Gastrocnemius medialis (tissue), 4 donors: ENCODE measurements around the gene IQSEC1. TPM values are rescaled to one million over a fixed set of nuclear protein-coding genes. Genes with fewer than 3 reads are reported as not detected.

Experiments
- ATAC-seq, 2 donors: fragments of 150-250 bp; one replicate each; pipeline ENCODE4 v1.9.1; 2016
- DNase-seq, 2 donors: peaks; one replicate each; pipeline ENCODE4 v3.0.0-alpha.2; 2019
- H3K27ac ChIP-seq, 4 donors: fragments of 200-600 bp; sonication (generic); 1 replicate in 1 of 4; 2 replicates in 3 of 4; pipeline ENCODE4 v1.5.1; 2016 to 2018; ENCODE audit warnings: mild to moderate bottlenecking in 2 of 4, moderate library complexity in 1 of 4
- H3K27me3 ChIP-seq, 3 donors: fragments of 200-600 bp; sonication (generic) in 2 of 3; 1 replicate in 1 of 3; 2 replicates in 2 of 3; pipeline versions ENCODE4 v1.5.1 to v1.6.0; 2016 to 2019; ENCODE audit warnings: mild to moderate bottlenecking in 1 of 3, moderate library complexity in 1 of 3
- H3K36me3 ChIP-seq, 2 donors: fragments of 200-600 bp; sonication (generic) in 1 of 2; one replicate each; pipeline ENCODE4 v1.5.1; 2017 to 2018
- H3K4me1 ChIP-seq, 2 donors: fragments of 200-600 bp; sonication (generic) in 1 of 2; one replicate each; pipeline ENCODE4 v1.5.1; 2016 to 2017; ENCODE audit warnings: mild to moderate bottlenecking in 2 of 2
- H3K4me3 ChIP-seq, 4 donors: fragments of 200-600 bp; sonication (generic) in 3 of 4; 1 replicate in 1 of 4; 2 replicates in 3 of 4; pipeline ENCODE4 v1.5.1; 2016 to 2019; ENCODE audit warnings: mild to moderate bottlenecking in 2 of 4
- H3K9me3 ChIP-seq, 3 donors: fragments of 200-600 bp; sonication (generic) in 2 of 3; 1 replicate in 1 of 3; 2 replicates in 2 of 3; pipeline ENCODE4 v1.5.1; 2016 to 2019
- CTCF ChIP-seq, 5 experiments: fragments of 450-650 bp in 3 of 5; fragments of 200-600 bp in 2 of 5; sonication (generic) in 2 of 5; IDR thresholded peaks in 4 of 5; conservative IDR thresholded peaks in 1 of 5; 1 replicate in 4 of 5; 2 replicates in 1 of 5; pipeline ENCODE4 v1.5.1; 2016 to 2019; ENCODE audit warnings: antibody characterized with exemption in 5 of 5, mild to moderate bottlenecking in 3 of 5, moderate library complexity in 3 of 5
- POLR2A ChIP-seq, 2 donors: fragments of 450-650 bp; IDR thresholded peaks; one replicate each; pipeline ENCODE4 v1.6.1; 2017; ENCODE audit warnings: antibody characterized with exemption in 2 of 2, mild to moderate bottlenecking in 2 of 2, moderate library complexity in 2 of 2
- in situ Hi-C, 4 donors: fragments of 200-750 bp; cut with MboI; loops; one replicate each; pipeline versions ENCODE4 v1.15.0 to v1.8.0; 2017; ENCODE audit warnings: low sequenced_read_pairs in 4 of 4
- intact Hi-C: fragments of 100-400 bp; cut with DNase I; formaldehyde crosslinking; loops from one replicate; pipeline ENCODE4 v1.15.1; 2023; ENCODE audit warnings: low total_unique reads
- total RNA-seq, 4 donors: library from RNA; depleted of rRNA; stranded (reverse); fragments of >200 nt; gene quantifications; one replicate each; pipeline versions ENCODE4 v1.1.0 to v1.2.3, GENCODE V29; 2016

The IQSEC1 gene
- total RNA-seq, 4 donors from 2014 or later, result 15.2 to 31.3 (median 28.0) TPM

- TF ChIP-seq CTCF (IDR thresholded peaks at IDR 0.05 in 4 of 5, conservative IDR thresholded peaks at IDR 0.05 in 1 of 5) (no peak), POLR2A (IDR thresholded peaks at IDR 0.05) (no peak)
- no peak for ATAC-seq
- Histone ChIP-seq H3K9me3 (no peaks in the 10 kb centered on the region), H3K27me3 (no peaks in the 10 kb centered on the region), H3K36me3 (no peaks in the 10 kb centered on the region), H3K4me3 (no peak overlapping the region), H3K27ac (peak overlapping the region; percentile 58 to 92 (median 86)), H3K4me1 (peaks cover 34 to 36% of the 10 kb centered on the region in 2 donors)
- DNase-seq, result no peak
- intact Hi-C loops, result no loop called here
- in situ Hi-C loops, result loop anchor here in 3 of 4 donors (25.0 kb wide), 1 partner anchor 103 kb away; no protein-coding TSS in a partner anchor
Measured at GRCh38 chr3:12990306-12990705, 82.9 kb downstream of the IQSEC1 start.

- intact Hi-C loops, result no loop called here
- in situ Hi-C loops, result loop anchor here (10.0 to 25.0 kb wide), 3 partner anchors 54 to 102 kb away; no protein-coding TSS in a partner anchor
- DNase-seq, result no peak
- Histone ChIP-seq H3K4me1 (peaks cover 34 to 44% of the 10 kb centered on the region in 2 donors), H3K4me3 (no peak overlapping the region), H3K36me3 (no peaks in the 10 kb centered on the region), H3K9me3 (no peaks in the 10 kb centered on the region), H3K27me3 (no peaks in the 10 kb centered on the region), H3K27ac (peak overlapping the region in 1 of 4 donors; percentile 92)
- TF ChIP-seq CTCF (IDR thresholded peaks at IDR 0.05 in 4 of 5, conservative IDR thresholded peaks at IDR 0.05 in 1 of 5) (no peak), POLR2A (IDR thresholded peaks at IDR 0.05) (no peak)
- ATAC-seq, result no peak
Measured at GRCh38 chr3:12988728-12989454, 84.3 kb downstream of the IQSEC1 start.

GRCh38 chr3:12987602-12988001, 85.6 kb downstream of the IQSEC1 start:
- DNase-seq (no peak), ATAC-seq (no peak)
- H3K27me3 ChIP-seq, result no peaks in the 10 kb centered on the region
- H3K9me3 ChIP-seq, result no peaks in the 10 kb centered on the region
- H3K27ac ChIP-seq, result no peak overlapping the region
- intact Hi-C loops (no loop called here), in situ Hi-C loops (loop anchor here (10.0 to 25.0 kb wide), 3 partner anchors 53 to 100 kb away; no protein-coding TSS in a partner anchor)
- TF ChIP-seq CTCF (IDR thresholded peaks at IDR 0.05 in 4 of 5, conservative IDR thresholded peaks at IDR 0.05 in 1 of 5) (no peak), POLR2A (IDR thresholded peaks at IDR 0.05) (no peak)
- no peak overlapping the region for H3K4me3 ChIP-seq
- H3K36me3 ChIP-seq, result no peaks in the 10 kb centered on the region
- H3K4me1 ChIP-seq, result peaks cover 34 to 47% of the 10 kb centered on the region in 2 donors

- H3K36me3 ChIP-seq, result no peaks in the 10 kb centered on the region
- DNase-seq (no peak), ATAC-seq (no peak)
- H3K27ac ChIP-seq, result peak overlapping the region in 3 of 4 donors; percentile 1 to 65 (median 22)
- no peak overlapping the region for H3K4me3 ChIP-seq
- no peaks in the 10 kb centered on the region for H3K9me3 ChIP-seq
- in situ Hi-C loops (loop anchor here (10.0 to 25.0 kb wide), 3 partner anchors 52 to 100 kb away; no protein-coding TSS in a partner anchor), intact Hi-C loops (no loop called here)
- peaks cover 33 to 44% of the 10 kb centered on the region in 2 donors for H3K4me1 ChIP-seq
- TF ChIP-seq CTCF (IDR thresholded peaks at IDR 0.05 in 4 of 5, conservative IDR thresholded peaks at IDR 0.05 in 1 of 5) (no peak), POLR2A (IDR thresholded peaks at IDR 0.05) (no peak)
- H3K27me3 ChIP-seq, result no peaks in the 10 kb centered on the region
Measured at GRCh38 chr3:12986986-12987385, 86.2 kb downstream of the IQSEC1 start.
